ENCODE results near the gene CIART.
"Not testable (repeated sequence)": the region's sequence is repeated elsewhere in the genome, so short reads cannot be mapped to it uniquely, and the experiment has no call there.

The CIART gene

GRCh38 chr1:150281758-150282557 is at the start of gene CIART:
CIART (plus strand) TSS chr1:150282554; CDS start chr1:150283268, 714 bp downstream.
- DNase-seq (ENCODE audit: low read depth), result peak; percentile 97

- not testable (repeated sequence) for DNase-seq (ENCODE audit: low read depth)
Measured at GRCh38 chr1:150232921-150233320, 49.4 kb upstream of the CIART start.

- no peak for DNase-seq (ENCODE audit: low read depth)
Measured at GRCh38 chr1:150233359-150234308, 48.7 kb upstream of the CIART start.

GRCh38 chr1:150234309-150234565 is 48.1 kb upstream of the CIART start:
- no peak for DNase-seq (ENCODE audit: low read depth)

GRCh38 chr1:150234566-150235293 is 47.6 kb upstream of the CIART start:
- no peak for DNase-seq (ENCODE audit: low read depth)

GRCh38 chr1:150235294-150235851 is 47.0 kb upstream of the CIART start:
- no peak for DNase-seq (ENCODE audit: low read depth)

GRCh38 chr1:150235852-150236613 is 46.3 kb upstream of the CIART start, which contains the start of gene ANP32E:
ANP32E (minus strand) TSS chr1:150236112; CDS start chr1:150235786, 326 bp downstream.
- peak; percentile 99 for DNase-seq (ENCODE audit: low read depth)

GRCh38 chr1:150236614-150237100 is 45.7 kb upstream of the CIART start:
- no peak for DNase-seq (ENCODE audit: low read depth)

- DNase-seq (ENCODE audit: low read depth), result not testable (repeated sequence)
Measured at GRCh38 chr1:150237176-150237575, 45.2 kb upstream of the CIART start.

GRCh38 chr1:150237746-150238145 is 44.6 kb upstream of the CIART start:
- DNase-seq (ENCODE audit: low read depth), result no peak

GRCh38 chr1:150243003-150243402 is 39.4 kb upstream of the CIART start:
- DNase-seq (ENCODE audit: low read depth), result no peak

- no peak for DNase-seq (ENCODE audit: low read depth)
Measured at GRCh38 chr1:150249936-150250335, 32.4 kb upstream of the CIART start.

GRCh38 chr1:150256198-150256553 is 26.2 kb upstream of the CIART start:
- DNase-seq (ENCODE audit: low read depth), result no peak

- no peak for DNase-seq (ENCODE audit: low read depth)
Measured at GRCh38 chr1:150256554-150257341, 25.6 kb upstream of the CIART start.

- no peak for DNase-seq (ENCODE audit: low read depth)
Measured at GRCh38 chr1:150257624-150258585, 24.4 kb upstream of the CIART start, which contains the start of gene CA14. CA14 (plus strand) TSS chr1:150257774; CDS start chr1:150258129, 355 bp downstream.

- no peak for DNase-seq (ENCODE audit: low read depth)
Measured at GRCh38 chr1:150259217-150259616, 23.1 kb upstream of the CIART start.

GRCh38 chr1:150259758-150260669 is 22.3 kb upstream of the CIART start:
- no peak for DNase-seq (ENCODE audit: low read depth)

GRCh38 chr1:150261367-150261766 is 21.0 kb upstream of the CIART start:
- no peak for DNase-seq (ENCODE audit: low read depth)
